ENCODE measurements around the gene FXYD7. TPM values are rescaled to one million over a fixed set of nuclear protein-coding genes. Genes with fewer than 3 reads are reported as not detected.

Gene FXYD7
- total RNA-seq, 1 experiment from 2014 or later, result not detected

DNA sequence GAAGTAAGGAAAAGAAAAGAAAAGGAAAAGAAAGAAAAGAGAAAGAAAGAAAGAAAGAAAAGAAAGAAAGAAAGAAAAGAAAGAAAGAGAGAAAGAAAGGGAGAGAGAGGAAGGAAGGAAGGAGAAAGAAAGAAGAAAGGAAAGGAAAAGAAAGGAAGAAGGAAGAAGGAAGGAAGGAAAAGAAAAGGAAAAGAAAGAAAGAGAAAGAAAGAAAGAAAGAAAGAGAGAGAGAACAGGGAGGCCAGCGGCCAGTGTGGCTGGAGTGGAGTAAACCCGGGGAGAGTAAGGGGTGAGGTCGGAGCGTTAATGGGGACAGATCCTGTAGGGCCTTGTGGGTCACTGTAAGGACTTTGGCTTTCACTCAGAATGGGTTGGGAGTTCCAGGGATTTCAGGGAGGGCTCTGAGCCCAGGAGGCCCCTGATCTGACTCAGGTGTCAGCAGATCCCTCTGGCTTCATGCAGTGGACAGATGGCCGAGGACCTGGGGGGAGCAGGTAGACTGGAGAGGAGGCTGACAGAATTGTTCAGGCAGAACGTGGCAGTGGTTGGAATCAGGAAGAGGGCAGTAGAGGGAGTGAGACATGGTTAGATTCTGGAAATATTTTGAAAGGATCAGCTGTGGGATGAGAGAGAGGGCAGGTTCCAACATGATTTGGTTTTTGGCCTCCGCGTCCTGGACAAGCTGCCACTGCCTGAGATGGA lies 47.2 kb upstream of the FXYD7 start:
- peak overlapping the region; percentile 83 for H3K27ac Mint-ChIP-seq (ENCODE audit: low read depth, unreplicated experiment)

DNA sequence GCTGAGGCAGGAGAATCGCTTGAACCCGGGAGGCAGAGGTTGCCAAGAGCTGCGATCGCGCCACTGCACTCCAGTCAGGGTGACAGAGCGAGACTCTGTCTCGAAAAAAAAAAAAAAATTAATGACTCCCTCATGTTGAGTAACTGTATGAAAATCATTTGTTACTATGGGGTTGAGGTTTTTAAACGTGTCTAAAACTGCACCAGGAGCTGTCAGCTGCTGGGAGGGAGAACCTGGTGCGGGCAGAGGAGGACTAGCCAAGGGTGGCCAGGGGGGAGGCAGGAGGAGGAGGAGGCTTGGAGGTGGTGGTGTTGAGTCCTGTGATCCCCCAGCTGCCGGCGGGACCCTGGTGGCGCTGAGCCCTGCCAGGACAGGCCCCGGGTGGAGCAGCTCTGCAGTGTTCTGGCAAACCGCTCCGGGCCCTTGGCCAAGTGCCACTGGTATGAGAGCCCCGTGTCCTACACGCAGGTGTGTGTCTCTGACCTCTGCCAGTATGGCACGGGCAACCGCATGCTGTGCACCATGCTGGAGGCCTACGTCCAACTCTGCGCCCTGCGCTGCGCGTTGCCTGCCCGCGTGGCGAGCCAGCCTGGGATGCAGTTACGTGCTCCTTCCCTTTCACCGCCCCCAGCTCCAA lies 44.5 kb upstream of the FXYD7 start:
- TF ChIP-seq, protein P1, sequence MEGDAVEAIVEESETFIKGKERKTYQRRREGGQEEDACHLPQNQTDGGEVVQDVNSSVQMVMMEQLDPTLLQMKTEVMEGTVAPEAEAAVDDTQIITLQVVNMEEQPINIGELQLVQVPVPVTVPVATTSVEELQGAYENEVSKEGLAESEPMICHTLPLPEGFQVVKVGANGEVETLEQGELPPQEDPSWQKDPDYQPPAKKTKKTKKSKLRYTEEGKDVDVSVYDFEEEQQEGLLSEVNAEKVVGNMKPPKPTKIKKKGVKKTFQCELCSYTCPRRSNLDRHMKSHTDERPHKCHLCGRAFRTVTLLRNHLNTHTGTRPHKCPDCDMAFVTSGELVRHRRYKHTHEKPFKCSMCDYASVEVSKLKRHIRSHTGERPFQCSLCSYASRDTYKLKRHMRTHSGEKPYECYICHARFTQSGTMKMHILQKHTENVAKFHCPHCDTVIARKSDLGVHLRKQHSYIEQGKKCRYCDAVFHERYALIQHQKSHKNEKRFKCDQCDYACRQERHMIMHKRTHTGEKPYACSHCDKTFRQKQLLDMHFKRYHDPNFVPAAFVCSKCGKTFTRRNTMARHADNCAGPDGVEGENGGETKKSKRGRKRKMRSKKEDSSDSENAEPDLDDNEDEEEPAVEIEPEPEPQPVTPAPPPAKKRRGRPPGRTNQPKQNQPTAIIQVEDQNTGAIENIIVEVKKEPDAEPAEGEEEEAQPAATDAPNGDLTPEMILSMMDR (IDR thresholded peaks at IDR 0.05; ENCODE audit: unreplicated experiment), result no peak
- Mint-ChIP-seq H3K4me3 (ENCODE audit: unreplicated experiment) (no peak overlapping the region), H3K27ac (ENCODE audit: low read depth, unreplicated experiment) (no peak overlapping the region), H3K36me3 (ENCODE audit: insufficient read depth, unreplicated experiment) (no peaks in the 10 kb centered on the region), H3K27me3 (ENCODE audit: insufficient read depth, unreplicated experiment) (no peaks in the 10 kb centered on the region), H3K4me1 (ENCODE audit: insufficient read depth, unreplicated experiment) (peaks cover 13% of the 10 kb centered on the region), H3K9me3 (ENCODE audit: unreplicated experiment) (no peaks in the 10 kb centered on the region)
- intact Hi-C loops (cut with micrococcal nuclease), result no loop called here
- ChIA-PET POLR2A (interaction anchor here (0.6 to 4.5 kb wide), 9 partner anchors 11 to 1018 kb away, joined by 3 to 40 read pairs (median 7); partner anchors contain the start of gene FXYD3), CTCF (interaction anchor here (0.6 to 3.4 kb wide), 15 partner anchors 14 to 795 kb away, joined by 3 to 25 read pairs (median 4); partner anchors contain the start of genes FXYD3 and LGI4)
- no peak for DNase-seq (ENCODE audit: unreplicated experiment)
- BruUV-seq (replicated peaks), result no TSS peak

More for the DNA sequence above, 47.2 kb upstream of the FXYD7 start:
- Mint-ChIP-seq H3K4me1 (ENCODE audit: insufficient read depth, unreplicated experiment) (peaks cover 13% of the 10 kb centered on the region), H3K4me3 (ENCODE audit: unreplicated experiment) (peak overlapping the region; percentile 51), H3K27me3 (ENCODE audit: insufficient read depth, unreplicated experiment) (no peaks in the 10 kb centered on the region), H3K9me3 (ENCODE audit: unreplicated experiment) (no peaks in the 10 kb centered on the region), H3K36me3 (ENCODE audit: insufficient read depth, unreplicated experiment) (no peaks in the 10 kb centered on the region)
- BruUV-seq (replicated peaks), result no TSS peak
- ChIA-PET POLR2A (interaction anchor here (0.6 to 4.5 kb wide), 9 partner anchors 10 to 148 kb away, joined by 3 to 40 read pairs (median 6); partner anchors contain the start of gene FXYD3), CTCF (interaction anchor here (0.6 to 2.8 kb wide), 15 partner anchors 13 to 72 kb away, joined by 3 to 25 read pairs (median 4); partner anchors contain the start of gene FXYD3)
- intact Hi-C loops (cut with micrococcal nuclease), result no loop called here
- TF ChIP-seq, protein P1 (IDR thresholded peaks at IDR 0.05; ENCODE audit: unreplicated experiment), result no peak
- DNase-seq (ENCODE audit: unreplicated experiment), result peak; percentile 74

DNA sequence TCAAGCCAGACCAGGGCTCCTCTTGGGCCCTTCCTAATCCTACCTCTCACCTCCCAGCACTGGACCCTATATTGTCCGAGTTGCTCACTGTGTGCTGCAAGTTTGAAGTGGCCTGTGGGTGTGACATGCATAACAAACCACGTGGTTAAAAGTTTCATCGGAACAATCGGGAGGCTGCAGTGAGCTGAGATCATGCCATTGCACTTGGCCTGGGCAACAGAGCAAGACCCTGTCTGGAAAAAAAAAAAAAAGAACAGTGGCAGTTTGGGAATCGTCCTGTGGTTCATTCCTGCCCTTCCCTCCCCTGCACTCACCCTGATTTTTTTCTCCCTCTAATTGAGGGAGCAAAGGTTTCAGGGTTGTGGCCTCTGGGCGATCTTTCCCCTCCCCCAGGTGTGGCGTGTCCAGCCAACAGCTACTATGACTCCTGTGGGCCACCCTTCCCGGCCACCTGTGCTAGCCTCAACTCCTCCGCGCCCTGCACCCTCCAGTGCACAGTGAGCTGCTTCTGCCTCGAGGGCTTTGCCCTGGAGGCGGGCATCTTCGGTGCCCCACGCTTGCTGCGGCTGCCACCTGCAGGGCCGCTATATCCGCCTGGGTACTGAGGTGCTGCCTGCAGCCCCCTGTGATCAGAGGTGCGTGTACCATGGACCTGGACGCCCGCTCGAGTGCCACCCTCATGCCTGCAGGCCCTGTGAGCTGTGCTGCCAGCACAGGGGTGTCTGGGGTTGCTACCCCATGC lies 43.7 kb upstream of the FXYD7 start:
- no peaks in the 10 kb centered on the region for H3K9me3 Mint-ChIP-seq (ENCODE audit: unreplicated experiment)
- no peak overlapping the region for H3K27ac Mint-ChIP-seq (ENCODE audit: low read depth, unreplicated experiment)
- peaks cover 13% of the 10 kb centered on the region for H3K4me1 Mint-ChIP-seq (ENCODE audit: insufficient read depth, unreplicated experiment)
- ChIA-PET CTCF (interaction anchor here (0.6 to 3.4 kb wide), 12 partner anchors 9 to 796 kb away, joined by 3 to 24 read pairs (median 4); partner anchors contain the start of gene FXYD3), POLR2A (interaction anchor here (1.5 to 4.5 kb wide), 6 partner anchors 10 to 28 kb away, joined by 4 to 40 read pairs (median 10); partner anchors contain the start of gene FXYD3)
- intact Hi-C loops (cut with micrococcal nuclease), result no loop called here
- no peaks in the 10 kb centered on the region for H3K36me3 Mint-ChIP-seq (ENCODE audit: insufficient read depth, unreplicated experiment)
- no peak overlapping the region for H3K4me3 Mint-ChIP-seq (ENCODE audit: unreplicated experiment)
- no TSS peak for BruUV-seq (replicated peaks)
- TF ChIP-seq, protein P1 (IDR thresholded peaks at IDR 0.05; ENCODE audit: unreplicated experiment), result no peak
- H3K27me3 Mint-ChIP-seq (ENCODE audit: insufficient read depth, unreplicated experiment), result no peaks in the 10 kb centered on the region
- no peak for DNase-seq (ENCODE audit: unreplicated experiment)

Data from MCF 10A (cell line).